PC-3 (cell line): ENCODE measurements around the gene KRT75.

Experiments
- CTCF ChIP-seq: fragments of 300-600 bp; sonication (generic); conservative IDR thresholded peaks from 2 replicates; pipeline ENCODE4 v1.5.1; 2017; ENCODE audit warnings: antibody characterized with exemption, low read depth, mild to moderate bottlenecking, low read length
- EZH2 ChIP-seq: fragments of 300-600 bp; sonication (generic); IDR thresholded peaks from one replicate; pipeline ENCODE4 v1.6.1; 2017; ENCODE audit warnings: antibody characterized with exemption, mild to moderate bottlenecking, low read length; ENCODE audit not compliant: unreplicated experiment

- TF ChIP-seq CTCF (no peak), EZH2 (no peak)
These were observed 8.7 kb downstream of the KRT75 start for GRCh38 chr12:52425466-52425865.
